GM19463 (cell line): ENCODE data around the gene STARD8.

ENCODE experiments used
- ATAC-seq: cut with Tn5 transposase; IDR thresholded peaks from one replicate; pipeline ENCODE4 v1.9.1; 2021; ENCODE audit warnings: mild to moderate bottlenecking, moderate library complexity; ENCODE audit not compliant: unreplicated experiment

The STARD8 gene

DNA sequence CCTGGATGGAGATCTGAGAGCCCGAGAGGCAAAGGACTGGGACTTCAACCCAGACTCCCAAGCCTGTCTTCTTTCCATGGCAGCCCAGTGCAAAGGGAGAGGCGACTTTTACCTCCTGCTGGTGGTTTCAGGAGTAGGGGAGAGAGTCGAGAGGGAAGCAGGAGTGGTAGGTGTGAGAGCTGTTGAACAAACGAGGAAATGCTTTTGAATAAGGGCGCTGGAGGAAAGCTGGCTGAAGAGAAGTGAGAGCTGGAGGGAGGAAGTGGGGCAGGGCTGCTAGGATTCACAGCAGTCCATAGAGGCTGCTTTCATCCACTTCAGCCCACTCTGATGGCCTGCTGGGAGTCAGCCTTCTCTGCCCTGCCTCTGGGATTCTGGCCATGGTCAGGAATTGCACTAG is 99.5 kb downstream of the STARD8 start:
- ATAC-seq = no peak

DNA sequence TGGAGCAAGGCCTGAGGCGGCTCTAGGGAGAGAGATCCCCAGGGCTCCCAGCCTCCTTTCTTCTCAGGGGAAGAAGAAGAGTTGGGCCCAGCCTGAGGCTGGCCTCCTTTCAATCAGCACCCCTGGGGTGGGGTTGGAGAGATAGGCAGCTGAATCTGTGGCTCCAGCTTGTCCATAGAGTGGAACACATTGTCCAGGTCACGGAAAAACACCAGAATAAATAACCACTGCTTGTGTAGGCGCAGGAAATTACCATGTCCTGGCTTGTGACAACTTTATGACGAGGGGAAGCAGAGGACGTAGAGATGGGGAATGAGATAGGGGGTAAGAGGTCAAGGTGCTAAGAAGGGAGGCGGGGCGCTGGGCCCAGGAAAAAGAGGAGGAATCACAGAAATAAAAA is 100.6 kb downstream of the STARD8 start:
- ATAC-seq = no peak

DNA sequence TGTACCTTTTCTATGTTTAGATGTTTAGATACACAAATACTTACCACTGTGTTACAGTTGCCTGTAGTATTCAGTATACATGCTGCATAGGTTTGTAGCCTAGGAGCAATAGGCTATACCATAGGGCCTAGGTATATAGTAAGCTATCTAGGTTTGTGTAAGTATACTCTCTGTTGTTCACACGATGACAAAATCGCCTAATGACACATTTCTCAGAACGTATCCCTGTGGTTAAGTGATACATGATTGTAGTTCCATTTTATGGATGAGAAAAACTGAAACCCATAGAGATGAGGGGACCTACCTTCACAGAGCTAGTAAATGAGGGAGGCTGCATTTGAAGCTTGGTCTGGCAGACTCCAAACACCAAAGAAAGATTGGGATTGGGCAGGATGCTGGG is 102.0 kb downstream of the STARD8 start:
- ATAC-seq = no peak

DNA sequence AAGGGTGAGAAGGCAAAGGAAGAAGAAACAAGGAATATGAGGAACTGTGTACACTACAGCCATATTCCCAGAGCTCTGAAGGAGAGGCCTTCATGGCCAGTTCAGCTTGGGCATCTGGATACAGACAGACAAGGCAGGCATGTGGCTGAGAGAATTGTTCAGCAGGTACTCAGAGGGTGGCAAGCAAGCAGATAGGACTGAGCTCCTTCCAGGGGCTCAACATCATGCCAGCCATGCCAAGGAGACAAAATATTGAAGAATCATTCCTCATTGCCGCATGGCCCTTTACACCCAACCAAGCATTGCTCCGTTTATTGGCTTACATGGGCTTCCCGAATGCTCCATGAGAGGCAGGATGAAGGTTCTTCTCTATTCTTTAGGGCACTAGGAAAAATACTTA is 102.8 kb downstream of the STARD8 start:
- no peak for ATAC-seq

DNA sequence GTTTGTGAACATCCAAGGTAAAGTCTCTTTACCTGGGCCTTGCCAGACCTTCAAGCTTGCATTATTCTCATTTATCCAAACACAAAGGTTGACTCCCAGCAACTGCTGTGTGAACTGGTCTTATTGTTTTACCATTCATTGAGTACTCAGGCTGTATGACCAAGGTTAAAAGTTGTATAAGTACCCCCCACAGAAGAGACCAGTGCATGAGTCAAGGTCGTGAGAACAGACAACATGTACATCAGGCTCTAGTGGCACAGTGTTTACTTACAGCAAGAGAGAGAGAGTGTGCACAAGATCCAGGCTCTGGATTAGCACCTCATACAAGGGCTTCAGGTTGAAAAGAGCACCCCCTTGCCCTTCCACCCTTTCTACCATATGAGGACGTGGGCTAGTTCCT is 103.9 kb downstream of the STARD8 start:
- ATAC-seq = no peak

DNA sequence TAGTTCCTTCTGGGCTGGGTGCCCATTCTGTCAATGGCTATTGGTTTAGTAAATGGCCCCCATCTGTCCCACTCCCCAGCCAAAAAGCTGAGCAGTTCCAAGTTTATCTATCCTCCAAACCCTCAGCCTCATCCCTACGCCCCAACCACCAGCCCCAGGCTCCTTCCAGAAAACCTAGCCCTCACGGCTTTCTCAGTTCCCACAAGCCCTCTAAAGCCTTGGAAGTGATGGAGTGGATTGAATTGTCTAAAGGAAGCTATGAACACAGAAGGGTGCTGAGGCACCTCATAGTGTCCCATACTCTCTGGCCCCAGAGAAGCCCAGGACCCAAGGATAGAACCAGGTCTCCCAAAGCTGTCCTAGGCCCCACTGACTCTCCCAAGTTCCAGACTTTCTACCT is 105.8 kb downstream of the STARD8 start:
- no peak for ATAC-seq

- no peak for ATAC-seq
Measured at GRCh38 chrX:68754406-68754805, 106.9 kb downstream of the STARD8 start.

GRCh38 chrX:68755616-68756125 is 108.2 kb downstream of the STARD8 start:
- ATAC-seq = no peak

- ATAC-seq = no peak
Measured at GRCh38 chrX:68757331-68757730, 109.9 kb downstream of the STARD8 start.

- no peak for ATAC-seq
Measured at GRCh38 chrX:68757731-68758130, 110.3 kb downstream of the STARD8 start.

- no peak for ATAC-seq
Measured at GRCh38 chrX:68758671-68759070, 111.2 kb downstream of the STARD8 start.

DNA sequence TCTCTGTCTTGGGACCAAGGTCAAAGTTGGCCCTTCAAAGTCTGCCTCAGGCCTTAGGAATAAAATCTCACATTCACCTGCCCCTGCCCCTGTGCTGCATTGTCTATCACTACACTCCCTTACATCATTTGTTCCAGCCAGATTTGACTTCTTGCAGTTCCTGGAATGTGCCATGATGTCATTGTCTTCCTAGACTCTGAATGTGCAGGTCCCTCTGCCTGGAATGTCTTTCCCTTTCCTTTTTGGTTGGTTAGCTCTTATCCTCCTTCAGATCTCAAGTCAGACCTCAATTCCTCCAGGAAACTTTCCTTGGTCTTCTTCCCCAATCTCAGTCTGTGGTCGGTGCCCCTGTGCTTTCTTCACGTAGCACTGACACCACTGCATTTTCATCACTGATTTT is 113.6 kb downstream of the STARD8 start:
- no peak for ATAC-seq

DNA sequence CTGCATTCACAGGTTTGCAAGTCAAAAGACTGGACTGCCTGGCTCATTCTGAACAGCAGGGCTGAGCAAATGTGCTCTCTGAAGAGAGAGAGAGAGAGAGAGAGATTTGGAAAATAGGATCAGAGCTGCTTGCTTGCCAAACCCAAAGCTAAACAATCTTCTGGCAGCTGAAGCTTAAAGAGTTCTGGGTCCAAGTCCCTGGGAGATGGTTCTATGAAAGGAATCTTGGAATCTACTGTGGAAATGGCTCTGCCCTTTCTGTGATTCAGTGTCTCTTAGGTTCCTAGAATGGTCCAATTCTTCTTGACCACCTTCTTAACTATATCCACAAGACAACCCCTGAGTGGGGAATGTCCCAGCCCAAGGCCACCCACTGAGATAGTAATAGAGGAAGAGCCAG is 115.3 kb downstream of the STARD8 start:
- no peak for ATAC-seq

DNA sequence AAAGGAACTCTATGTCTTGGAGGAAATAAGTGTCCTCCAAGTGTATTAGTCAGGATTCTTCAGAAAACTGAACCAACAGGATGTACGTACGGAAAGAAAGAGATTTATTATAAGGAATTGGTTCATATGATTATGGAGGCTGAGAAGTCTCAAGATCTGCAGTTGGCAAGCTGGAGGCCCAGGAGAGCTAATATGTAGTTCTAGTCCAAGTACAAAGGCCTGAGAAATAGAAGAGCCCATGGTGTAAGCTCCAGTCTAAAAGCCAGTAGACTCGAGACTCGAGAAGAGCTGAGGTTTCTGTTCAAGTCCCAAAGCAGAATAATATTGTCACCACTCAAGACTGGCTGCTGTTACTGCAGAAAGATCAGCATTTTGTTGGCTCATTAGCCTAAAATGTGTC is 116.0 kb downstream of the STARD8 start:
- no peak for ATAC-seq
